Hepatocyte (in vitro differentiated cells): ENCODE measurements around the gene IL22.

Experiments used
- EZH2 ChIP-seq: fragments of 200-600 bp; sonication (generic); IDR thresholded peaks from 2 replicates; pipeline ENCODE4 v1.6.1; 2016; ENCODE audit warnings: antibody characterized with exemption, mild to moderate bottlenecking, borderline replicate concordance
- EZH2phosphoT487 ChIP-seq: fragments of 200-600 bp; sonication (generic); IDR thresholded peaks from one replicate; pipeline ENCODE4 v1.6.1; 2018; ENCODE audit warnings: antibody characterized with exemption, mild to moderate bottlenecking, low read depth, moderate library complexity; ENCODE audit not compliant: unreplicated experiment, severe bottlenecking
- TF ChIP-seq, protein P1 (sequence below): fragments of 200-600 bp; sonication (generic); IDR thresholded peaks from 2 replicates; pipeline ENCODE4 v1.5.1; 2016; ENCODE audit warnings: antibody characterized with exemption, mild to moderate bottlenecking; ENCODE audit not compliant: poor library complexity

DNA sequence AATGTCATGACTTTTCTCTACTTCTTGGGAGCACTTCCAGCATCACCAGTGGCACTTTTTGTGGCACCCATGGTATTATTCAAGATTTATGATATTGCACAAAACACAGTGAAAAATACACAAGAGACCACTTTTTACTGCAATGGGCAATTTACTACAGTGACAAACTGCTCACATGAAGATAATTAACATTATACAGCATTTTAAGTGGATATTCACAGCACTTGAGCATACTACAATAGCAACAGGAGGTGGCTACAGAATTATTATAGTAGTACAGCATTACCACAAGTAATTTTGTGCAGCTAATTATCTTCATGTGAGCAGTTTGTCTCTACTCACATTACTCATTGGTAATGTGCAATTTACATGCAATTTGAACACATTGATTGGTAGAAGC is 46.1 kb downstream of the IL22 start:
- TF ChIP-seq EZH2 (no peak), EZH2phosphoT487 (no peak)
- TF ChIP-seq, protein P1, sequence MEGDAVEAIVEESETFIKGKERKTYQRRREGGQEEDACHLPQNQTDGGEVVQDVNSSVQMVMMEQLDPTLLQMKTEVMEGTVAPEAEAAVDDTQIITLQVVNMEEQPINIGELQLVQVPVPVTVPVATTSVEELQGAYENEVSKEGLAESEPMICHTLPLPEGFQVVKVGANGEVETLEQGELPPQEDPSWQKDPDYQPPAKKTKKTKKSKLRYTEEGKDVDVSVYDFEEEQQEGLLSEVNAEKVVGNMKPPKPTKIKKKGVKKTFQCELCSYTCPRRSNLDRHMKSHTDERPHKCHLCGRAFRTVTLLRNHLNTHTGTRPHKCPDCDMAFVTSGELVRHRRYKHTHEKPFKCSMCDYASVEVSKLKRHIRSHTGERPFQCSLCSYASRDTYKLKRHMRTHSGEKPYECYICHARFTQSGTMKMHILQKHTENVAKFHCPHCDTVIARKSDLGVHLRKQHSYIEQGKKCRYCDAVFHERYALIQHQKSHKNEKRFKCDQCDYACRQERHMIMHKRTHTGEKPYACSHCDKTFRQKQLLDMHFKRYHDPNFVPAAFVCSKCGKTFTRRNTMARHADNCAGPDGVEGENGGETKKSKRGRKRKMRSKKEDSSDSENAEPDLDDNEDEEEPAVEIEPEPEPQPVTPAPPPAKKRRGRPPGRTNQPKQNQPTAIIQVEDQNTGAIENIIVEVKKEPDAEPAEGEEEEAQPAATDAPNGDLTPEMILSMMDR: no peak
